LNCAP (cell line): ENCODE data around the gene MYH11.

Experiments used
- CTCF ChIP-seq: fragments of 450-650 bp; IDR thresholded peaks from 2 replicates; pipeline ENCODE4 v1.5.1; 2017; ENCODE audit warnings: mild to moderate bottlenecking

The MYH11 gene

GRCh38 chr16:15847611-15848175 lies 9.1 kb downstream of the MYH11 start:
- no peak for TF ChIP-seq CTCF

- TF ChIP-seq CTCF = no peak
Measured at GRCh38 chr16:15846510-15846909, 10.3 kb downstream of the MYH11 start.

GRCh38 chr16:15843635-15844279 lies 13.1 kb downstream of the MYH11 start:
- TF ChIP-seq CTCF = no peak

GRCh38 chr16:15837761-15838160 lies 19.1 kb downstream of the MYH11 start:
- no peak for TF ChIP-seq CTCF

- no peak for TF ChIP-seq CTCF
Measured at GRCh38 chr16:15836965-15837611, 19.7 kb downstream of the MYH11 start.

GRCh38 chr16:15836074-15836473 lies 20.8 kb downstream of the MYH11 start:
- TF ChIP-seq CTCF = no peak

- no peak for TF ChIP-seq CTCF
Measured at GRCh38 chr16:15835136-15835878, 21.5 kb downstream of the MYH11 start.
